NCI-H510A (cell line): ENCODE measurements around the gene GRK5.
"Not testable (repeated sequence)": the region's sequence is repeated elsewhere in the genome, so short reads cannot be mapped to it uniquely, and the experiment has no call there.

ENCODE experiments used
- DNase-seq: peaks from one replicate; lab custom pipeline; 2025; lab: John Stamatoyannopoulos, UW

The GRK5 gene

GRCh38 chr10:119422682-119423509 is 215.5 kb downstream of the GRK5 start:
- no peak for DNase-seq

- DNase-seq: no peak
Observed at GRCh38 chr10:119423510-119424257, 216.3 kb downstream of the GRK5 start.

GRCh38 chr10:119424258-119424975 is 217.0 kb downstream of the GRK5 start:
- DNase-seq: no peak

- DNase-seq: no peak
Observed at GRCh38 chr10:119425102-119425880, 217.9 kb downstream of the GRK5 start.

GRCh38 chr10:119425881-119426170 is 218.5 kb downstream of the GRK5 start:
- no peak for DNase-seq

GRCh38 chr10:119426699-119427098 is 219.3 kb downstream of the GRK5 start:
- no peak for DNase-seq

GRCh38 chr10:119427263-119427864 is 220.0 kb downstream of the GRK5 start:
- no peak for DNase-seq

- no peak for DNase-seq
Observed at GRCh38 chr10:119428789-119429188, 221.4 kb downstream of the GRK5 start.

GRCh38 chr10:119429771-119430170 is 222.4 kb downstream of the GRK5 start:
- DNase-seq: no peak

GRCh38 chr10:119431034-119431772 is 223.8 kb downstream of the GRK5 start:
- DNase-seq: no peak

GRCh38 chr10:119431773-119432135 is 224.4 kb downstream of the GRK5 start:
- no peak for DNase-seq

- DNase-seq: not testable (repeated sequence)
Observed at GRCh38 chr10:119434942-119435341, 227.6 kb downstream of the GRK5 start.

- DNase-seq: no peak
Observed at GRCh38 chr10:119438717-119439116, 231.3 kb downstream of the GRK5 start.

- DNase-seq: no peak
Observed at GRCh38 chr10:119439922-119440321, 232.6 kb downstream of the GRK5 start.

- no peak for DNase-seq
Observed at GRCh38 chr10:119441151-119441821, 233.9 kb downstream of the GRK5 start.

- DNase-seq: peak; percentile 15
Observed at GRCh38 chr10:119441921-119442757, 234.8 kb downstream of the GRK5 start.

- no peak for DNase-seq
Observed at GRCh38 chr10:119442758-119443060, 235.3 kb downstream of the GRK5 start.

GRCh38 chr10:119443441-119443840 is 236.1 kb downstream of the GRK5 start:
- no peak for DNase-seq

GRCh38 chr10:119443970-119444660 is 236.7 kb downstream of the GRK5 start:
- no peak for DNase-seq
